Fibroblast of lung (primary cell): Measurements from ENCODE around the gene PCDH1.
"Not testable (repeated sequence)": the region's sequence is repeated elsewhere in the genome, so short reads cannot be mapped to it uniquely, and the experiment has no call there.

Experiments used
- CTCF ChIP-seq, 2 donors: IDR thresholded peaks in 1 of 2; conservative IDR thresholded peaks in 1 of 2; 1 replicate in 1 of 2; 2 replicates in 1 of 2; pipeline ENCODE4 v1.5.1; 2011 to 2012; ENCODE audit warnings: low read length in 2 of 2, control low read depth in 1 of 2, inconsistent platforms in 1 of 2, low read depth in 1 of 2, mild to moderate bottlenecking in 1 of 2
- EZH2 ChIP-seq: IDR thresholded peaks from 2 replicates; pipeline ENCODE4 v1.5.1; 2012; ENCODE audit warnings: low read length, control low read depth, mild to moderate bottlenecking; ENCODE audit errors: missing control alignments

DNA sequence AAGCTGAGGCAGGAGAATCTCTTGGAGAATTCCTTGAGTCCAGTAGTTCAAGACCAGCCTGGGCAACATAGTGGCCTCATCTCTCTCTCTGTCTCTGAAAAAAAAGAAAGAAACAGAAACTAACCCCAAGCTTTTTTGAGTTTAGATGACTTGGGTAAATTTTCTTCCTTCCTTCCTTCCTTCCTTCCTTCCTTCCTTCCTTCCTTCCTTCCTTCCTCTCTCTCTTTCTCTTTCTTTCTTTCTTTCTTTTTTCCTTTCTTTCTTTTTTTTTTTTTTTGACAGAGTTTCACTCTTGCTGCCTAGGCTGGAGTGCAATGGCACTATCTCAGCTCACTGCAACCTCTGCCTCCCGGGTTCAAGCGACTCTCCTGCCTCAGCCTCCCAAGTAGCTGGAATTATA is 12.2 kb upstream of the PCDH1 start:
- not testable (repeated sequence) for TF ChIP-seq CTCF (conservative IDR thresholded peaks at IDR 0.05 in 1 of 2, IDR thresholded peaks at IDR 0.05 in 1 of 2; ENCODE audit: low read depth in 1 of 2, low read length in 2 of 2); EZH2
